Kidney (tissue), 14 donors: ENCODE measurements around the gene PKN1. TPM values are rescaled to one million over a fixed set of nuclear protein-coding genes. Genes with fewer than 3 reads are reported as not detected.
"Not testable (repeated sequence)": the region's sequence is repeated elsewhere in the genome, so short reads cannot be mapped to it uniquely, and the experiment has no call there.

Experiments used
- DNase-seq, 5 donors: peaks; one replicate each; pipeline ENCODE4 v3.0.0-alpha.2; 2013 to 2020
- FAIRE-seq: peaks from 2 replicates; lab custom pipeline; 2012; peaks lifted over from hg19 to GRCh38; lab: Jason Lieb, UNC
- H3K27ac ChIP-seq, 2 donors: one replicate each; pipeline ENCODE4 v1.7.0; 2013; ENCODE audit warnings: low read depth in 2 of 2, low read length in 2 of 2, inconsistent platforms in 1 of 2
- H3K27me3 ChIP-seq: one replicate; pipeline ENCODE4 v1.7.1; 2013; ENCODE audit warnings: low read length, inconsistent platforms; ENCODE audit not compliant: control insufficient read depth, insufficient read depth
- H3K36me3 ChIP-seq, 3 donors: one replicate each; pipeline versions ENCODE4 v1.7.0 to v1.7.1; 2013; ENCODE audit warnings: low read length in 3 of 3, control low read depth in 1 of 3, inconsistent platforms in 1 of 3; ENCODE audit not compliant: insufficient read depth in 3 of 3, control insufficient read depth in 2 of 3
- H3K4me1 ChIP-seq, 3 donors: one replicate each; pipeline versions ENCODE4 v1.7.0 to v1.7.1; 2013; ENCODE audit warnings: low read length in 3 of 3, inconsistent platforms in 1 of 3, low read depth in 1 of 3; ENCODE audit not compliant: control insufficient read depth in 2 of 3, insufficient read depth in 2 of 3
- H3K4me3 ChIP-seq, 3 donors: one replicate each; pipeline versions ENCODE4 v1.7.0 to v1.8.1; 2013; ENCODE audit warnings: low read length in 3 of 3, control low read depth in 1 of 3, inconsistent platforms in 1 of 3
- H3K9ac ChIP-seq, 3 donors: one replicate each; pipeline versions ENCODE4 v1.7.0 to v1.7.1; 2013; ENCODE audit warnings: low read length in 3 of 3, control low read depth in 1 of 3, inconsistent platforms in 1 of 3
- H3K9me3 ChIP-seq, 3 donors: one replicate each; pipeline versions ENCODE4 v1.7.0 to v1.7.1; 2013; ENCODE audit warnings: low read length in 3 of 3, control low read depth in 1 of 3, inconsistent platforms in 1 of 3; ENCODE audit not compliant: control insufficient read depth in 2 of 3, insufficient read depth in 1 of 3
- CTCF ChIP-seq: IDR thresholded peaks from 3 replicates; pipeline ENCODE4 v1.5.1; 2012; ENCODE audit warnings: mild to moderate bottlenecking, moderate library complexity, borderline replicate concordance; ENCODE audit not compliant: insufficient read depth; ENCODE audit errors: extremely low read depth
- intact Hi-C: fragments of 100-400 bp; cut with DNase I; formaldehyde crosslinking; loops from one replicate; pipeline ENCODE4 v1.11.1; 2022
- polyA plus RNA-seq: library from polyadenylated mRNA; stranded (reverse); fragments of 350-450 nt; fragmentation: Illumina TruSeq; extraction: RNeasy Lipid Tissue Mini Kit (QIAGEN cat#74804); gene quantifications from one replicate; pipeline ENCODE4 v1.2.3, GENCODE V29; 2014; ENCODE audit warnings: low read depth, low replicate concordance; ENCODE audit not compliant: insufficient read depth
- total RNA-seq: library from RNA; stranded (reverse); fragmentation: NEBNext Ultra II Directional; extraction: Animal tissue kit (Norgen Biotek cat#: 25700); gene quantifications from one replicate; pipeline ENCODE4 v1.2.1, GENCODE V29; 2021
- donor health status: control.
- donor health status: control.
- donor health status: control.
- donor health status: control.
- donor health status: control.
- donor health status: DM: yes; HTN: yes; CAD: no.
- donor health status: Normal renal cell carcinoma (clear cell type).

The PKN1 gene
- total and polyA plus RNA-seq, 2 donors from 2014 or later = 67.7 to 103 TPM

- FAIRE-seq = no peak
- H3K9ac ChIP-seq = peak overlapping the region in 1 of 3 donors; percentile 36
- TF ChIP-seq CTCF = no peak
These were observed 64.3 kb downstream of the PKN1 start for GRCh38 chr19:14497228-14497921.

GRCh38 chr19:14502334-14503092, 69.4 kb downstream of the PKN1 start:
- Histone ChIP-seq H3K4me3 (no peak overlapping the region), H3K27me3 (no peaks in the 10 kb centered on the region), H3K9ac (no peak overlapping the region), H3K36me3 (no peaks in the 10 kb centered on the region), H3K9me3 (no peaks in the 10 kb centered on the region), H3K27ac (no peak overlapping the region), H3K4me1 (peaks cover 0 to 1% (median 0%) of the 10 kb centered on the region in 3 donors)
- intact Hi-C loops = no loop called here
- FAIRE-seq (no peak), DNase-seq (no peak)
- no peak for TF ChIP-seq CTCF

More at GRCh38 chr19:14497228-14497921, 64.3 kb downstream of the PKN1 start:
- no peaks in the 10 kb centered on the region for H3K9me3 ChIP-seq
- DNase-seq = peak in 2 of 5 donors; percentile 43 to 45
- intact Hi-C loops = no loop called here
- H3K4me1 ChIP-seq = peaks cover 2 to 17% (median 15%) of the 10 kb centered on the region in 3 donors
- H3K4me3 ChIP-seq = no peak overlapping the region
- no peaks in the 10 kb centered on the region for H3K27me3 ChIP-seq
- peak overlapping the region; percentile 61 to 87 for H3K27ac ChIP-seq
- H3K36me3 ChIP-seq = no peaks in the 10 kb centered on the region

GRCh38 chr19:14503285-14503684, 70.2 kb downstream of the PKN1 start:
- no peak for TF ChIP-seq CTCF
- no peaks in the 10 kb centered on the region for H3K9me3 ChIP-seq
- no peak overlapping the region for H3K9ac ChIP-seq
- no peak for FAIRE-seq
- H3K27ac ChIP-seq = no peak overlapping the region
- H3K4me1 ChIP-seq = no peaks in the 10 kb centered on the region
- DNase-seq = no peak
- no peaks in the 10 kb centered on the region for H3K27me3 ChIP-seq
- H3K4me3 ChIP-seq = no peak overlapping the region
- H3K36me3 ChIP-seq = no peaks in the 10 kb centered on the region
- intact Hi-C loops = no loop called here

- H3K9ac ChIP-seq, H3K4me3 ChIP-seq, H3K4me1 ChIP-seq, DNase-seq, FAIRE-seq, H3K9me3 ChIP-seq, intact Hi-C loops, H3K27ac ChIP-seq, H3K27me3 ChIP-seq, H3K36me3 ChIP-seq: not testable (repeated sequence)
These were observed 71.5 kb downstream of the PKN1 start for GRCh38 chr19:14504575-14504974.
